HepG2 (cell line): ENCODE results near the gene TSEN34. TPM values are rescaled to one million over a fixed set of nuclear protein-coding genes. Genes with fewer than 3 reads are reported as not detected.
A peak's percentile ranks its signal among the peaks of the same experiment; 100 is the strongest.

ENCODE experiments used
- ATF1 ChIP-seq: IDR thresholded peaks from 2 replicates; pipeline ENCODE4 v1.6.1; 2016; ENCODE audit warnings: mild to moderate bottlenecking, control low read depth
- BRF2 ChIP-seq: sonication (generic); formaldehyde crosslinking; IDR thresholded peaks from 2 replicates; pipeline ENCODE4 v1.8.1; 2022; ENCODE audit warnings: mild to moderate bottlenecking, missing genetic modification reagents
- GPN1 ChIP-seq: sonication (generic); formaldehyde crosslinking; IDR thresholded peaks from 2 replicates; pipeline ENCODE4 v1.5.1; 2020; ENCODE audit warnings: missing genetic modification reagents, borderline replicate concordance
- JUN ChIP-seq: sonication (generic); formaldehyde crosslinking; IDR thresholded peaks from 2 replicates; pipeline ENCODE4 v1.4.0; 2020; ENCODE audit warnings: mild to moderate bottlenecking, missing genetic modification reagents
- KDM3A ChIP-seq: IDR thresholded peaks from 2 replicates; pipeline ENCODE4 v1.6.1; 2018; ENCODE audit warnings: low read depth, missing compliant biosample characterization
- KDM4B ChIP-seq: sonication (generic); formaldehyde crosslinking; IDR thresholded peaks from 2 replicates; pipeline ENCODE4 v1.4.0; 2020; ENCODE audit warnings: missing genetic modification reagents
- KLF11 ChIP-seq: IDR thresholded peaks from 2 replicates; pipeline ENCODE4 v1.6.1; 2016; ENCODE audit warnings: missing compliant biosample characterization
- MTF2 ChIP-seq: sonication (generic); formaldehyde crosslinking; IDR thresholded peaks from 2 replicates; pipeline ENCODE4 v1.5.0; 2020; ENCODE audit warnings: missing genetic modification reagents, borderline replicate concordance
- NONO ChIP-seq, 2 experiments: fragments of 450-650 bp in 1 of 2; sonication (generic) in 1 of 2; formaldehyde crosslinking in 1 of 2; IDR thresholded peaks in 1 of 2; conservative IDR thresholded peaks in 1 of 2; 2 replicates each; pipeline versions ENCODE4 v1.6.1 to v1.8.0; 2017 to 2022; ENCODE audit warnings: mild to moderate bottlenecking in 1 of 2, missing genetic modification reagents in 1 of 2, moderate library complexity in 1 of 2
- NR2F1 ChIP-seq, 2 experiments: fragments of 450-650 bp in 1 of 2; formaldehyde crosslinking in 1 of 2; IDR thresholded peaks; 2 replicates each; pipeline versions ENCODE4 v1.5.0 to v1.6.1; 2016 to 2020; ENCODE audit warnings: mild to moderate bottlenecking in 1 of 2, missing compliant biosample characterization in 1 of 2, missing genetic modification reagents in 1 of 2, moderate library complexity in 1 of 2
- NR2F2 ChIP-seq: IDR thresholded peaks from 2 replicates; pipeline ENCODE4 v1.6.1; 2012; ENCODE audit warnings: low read depth, inconsistent platforms, borderline replicate concordance
- NRL ChIP-seq: sonication (generic); formaldehyde crosslinking; IDR thresholded peaks from 2 replicates; pipeline ENCODE4 v1.5.0; 2020; ENCODE audit warnings: missing genetic modification reagents, mild to moderate bottlenecking, moderate library complexity, borderline replicate concordance
- PCBP1 ChIP-seq: fragments of 200-400 bp; formaldehyde crosslinking; IDR thresholded peaks from 2 replicates; pipeline ENCODE4 v1.6.1; 2017; ENCODE audit warnings: mild to moderate bottlenecking, low read depth, low read length, borderline replicate concordance
- PREB ChIP-seq: sonication (generic); formaldehyde crosslinking; IDR thresholded peaks from 2 replicates; pipeline ENCODE4 v1.4.0; 2020; ENCODE audit warnings: missing genetic modification reagents
- SAFB2 ChIP-seq: sonication (generic); formaldehyde crosslinking; IDR thresholded peaks from 2 replicates; pipeline ENCODE4 v1.5.1; 2020; ENCODE audit warnings: missing genetic modification reagents, low read depth, mild to moderate bottlenecking, borderline replicate concordance
- SIN3A ChIP-seq: IDR thresholded peaks from 2 replicates; pipeline ENCODE4 v1.6.1; 2011; ENCODE audit warnings: low read depth, mild to moderate bottlenecking, control low read depth, low read length, borderline replicate concordance
- ZNF230 ChIP-seq: sonication (generic); formaldehyde crosslinking; IDR thresholded peaks from 2 replicates; pipeline ENCODE4 v1.4.0; 2020; ENCODE audit warnings: mild to moderate bottlenecking, missing genetic modification reagents
- ZNF333 ChIP-seq: sonication (generic); formaldehyde crosslinking; IDR thresholded peaks from 2 replicates; pipeline ENCODE4 v1.4.0; 2020; ENCODE audit warnings: mild to moderate bottlenecking, missing genetic modification reagents, borderline replicate concordance
- ZNF354B ChIP-seq: sonication (generic); formaldehyde crosslinking; IDR thresholded peaks from 2 replicates; pipeline ENCODE4 v1.8.0; 2022; ENCODE audit warnings: mild to moderate bottlenecking, missing genetic modification reagents
- ZNF652 ChIP-seq: IDR thresholded peaks from 2 replicates; pipeline ENCODE4 v1.6.1; 2016; ENCODE audit warnings: low read depth, borderline replicate concordance
- ZNF691 ChIP-seq: sonication (generic); formaldehyde crosslinking; IDR thresholded peaks from 2 replicates; pipeline ENCODE4 v1.4.0; 2020; ENCODE audit warnings: missing genetic modification reagents, low read depth, mild to moderate bottlenecking, borderline replicate concordance
- ZNF749 ChIP-seq: sonication (generic); formaldehyde crosslinking; IDR thresholded peaks from 2 replicates; pipeline ENCODE4 v1.8.0; 2022; ENCODE audit warnings: mild to moderate bottlenecking, missing genetic modification reagents, moderate library complexity, borderline replicate concordance
- ZNF761 ChIP-seq: sonication (generic); formaldehyde crosslinking; conservative IDR thresholded peaks from 2 replicates; pipeline ENCODE4 v1.4.0; 2020; ENCODE audit warnings: mild to moderate bottlenecking, missing genetic modification reagents
- ZNF800 ChIP-seq: sonication (generic); formaldehyde crosslinking; IDR thresholded peaks from 2 replicates; pipeline ENCODE4 v1.4.0; 2020; ENCODE audit warnings: missing genetic modification reagents
- ZNF879 ChIP-seq: sonication (generic); formaldehyde crosslinking; IDR thresholded peaks from 2 replicates; pipeline ENCODE4 v1.8.1; 2023; ENCODE audit warnings: missing genetic modification reagents
- ZSCAN29 ChIP-seq: sonication (generic); formaldehyde crosslinking; conservative IDR thresholded peaks from 2 replicates; pipeline ENCODE4 v1.4.0; 2020; ENCODE audit warnings: mild to moderate bottlenecking, missing genetic modification reagents
- polyA plus RNA-seq, 8 experiments: library from polyadenylated mRNA; depleted of rRNA in 3 of 8; stranded (reverse) in 7 of 8; unstranded in 1 of 8; fragments of >200 nt; fragmentation: Illumina TruSeq in 4 of 8; extraction: Trizol in 4 of 8; gene quantifications; 2 replicates each; pipeline versions ENCODE4 v1.2.1 to v1.2.3, GENCODE V29; 2011 to 2016; ENCODE audit warnings: low read depth in 4 of 8, missing spikeins in 1 of 8, mixed read lengths in 1 of 8; ENCODE audit not compliant: insufficient read depth in 1 of 8
- total RNA-seq, 5 experiments: library from RNA; depleted of rRNA; stranded (reverse); fragments of >200 nt; fragmentation: Illumina TruSeq; extraction: Trizol; gene quantifications; 2 replicates each; pipeline ENCODE4 v1.2.3, GENCODE V29; 2016; ENCODE audit warnings: low read depth in 1 of 5

Gene TSEN34
- total and polyA plus RNA-seq, 2 of the 13 experiments (the other 11 are each of a cell fraction or from before 2014, with no cell fraction given): 55.1 to 65.4 TPM

- TF ChIP-seq PREB (CRISPR knock-in tag) (no peak), ZSCAN29 (CRISPR knock-in tag) (no peak), KDM3A (CRISPR knock-in tag) (no peak), KLF11 (CRISPR knock-in tag) (no peak), ZNF652 (CRISPR knock-in tag) (no peak), BRF2 (CRISPR knock-in tag) (no peak), ZNF749 (CRISPR knock-in tag) (0 out of 2 replicates have a peak, but pooled peaks have one; percentile 15), NR2F2 (no peak; the same call in 1 of the 2 replicates), ATF1 (CRISPR knock-in tag) (no peak), ZNF333 (CRISPR knock-in tag) (no peak), NONO (IDR thresholded peaks at IDR 0.05) (no peak), NONO (CRISPR knock-in tag; conservative IDR thresholded peaks at IDR 0.05) (no peak), PCBP1 (no peak), NRL (CRISPR knock-in tag) (no peak), KDM4B (CRISPR knock-in tag) (no peak), ZNF761 (CRISPR knock-in tag) (no peak), NR2F1 (CRISPR knock-in tag; IDR thresholded peaks at IDR 0.05) (0 out of 4 replicates have a peak, but pooled peaks of 1 of the 2 experiments have one; percentile 14), ZNF354B (CRISPR knock-in tag) (no peak), ZNF691 (no peak), GPN1 (CRISPR knock-in tag) (no peak), SIN3A (no peak; the same call in 1 of the 2 replicates), ZNF800 (CRISPR knock-in tag) (no peak), ZNF230 (CRISPR knock-in tag) (no peak), ZNF879 (CRISPR knock-in tag) (no peak), MTF2 (CRISPR knock-in tag) (no peak), JUN (CRISPR knock-in tag) (no peak), SAFB2 (no peak)
Measured at GRCh38 chr19:54207983-54208783, 17.1 kb downstream of the TSEN34 start (continued).
